ENCODE results near the gene PTPRE.

DNA sequence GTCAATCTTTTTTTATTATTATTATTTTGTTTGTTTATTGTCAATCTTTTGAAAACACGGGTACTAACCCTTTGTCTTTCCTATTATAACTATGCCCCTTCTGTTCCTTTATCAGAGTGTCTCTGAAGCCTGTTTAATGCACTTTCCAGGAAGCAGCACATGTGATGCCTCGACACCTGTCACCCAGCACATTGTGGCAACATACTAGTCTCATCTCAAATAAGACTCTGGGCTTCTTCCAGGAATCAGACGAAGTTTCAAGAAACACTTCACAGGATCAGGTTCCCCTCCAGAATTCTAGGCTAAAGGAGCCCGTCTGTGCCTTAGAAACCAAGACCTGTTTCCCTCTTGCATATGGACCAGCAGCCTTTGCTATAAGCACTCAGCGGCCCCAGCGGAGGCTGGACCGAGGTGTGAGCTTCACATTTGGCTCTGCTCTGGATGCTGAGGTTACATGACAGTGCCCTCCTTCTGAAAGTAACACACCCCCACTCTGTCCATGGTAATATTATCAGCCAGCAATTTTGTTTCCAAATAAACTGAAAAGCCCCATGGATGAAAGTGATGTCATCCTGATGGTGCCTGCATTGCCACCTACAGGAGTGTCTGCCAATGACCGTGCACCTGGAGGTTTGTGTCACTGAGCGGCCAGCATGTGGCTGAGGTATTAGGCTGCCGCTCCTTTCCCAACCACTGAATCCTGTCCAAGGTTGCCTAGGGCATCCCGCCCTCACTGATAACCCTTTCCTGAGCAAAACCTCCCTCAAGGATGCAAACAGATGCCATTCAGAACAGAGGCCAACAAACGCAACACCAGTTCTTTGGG is 181.2 kb downstream of the PTPRE start:
- TF ChIP-seq, protein P1, sequence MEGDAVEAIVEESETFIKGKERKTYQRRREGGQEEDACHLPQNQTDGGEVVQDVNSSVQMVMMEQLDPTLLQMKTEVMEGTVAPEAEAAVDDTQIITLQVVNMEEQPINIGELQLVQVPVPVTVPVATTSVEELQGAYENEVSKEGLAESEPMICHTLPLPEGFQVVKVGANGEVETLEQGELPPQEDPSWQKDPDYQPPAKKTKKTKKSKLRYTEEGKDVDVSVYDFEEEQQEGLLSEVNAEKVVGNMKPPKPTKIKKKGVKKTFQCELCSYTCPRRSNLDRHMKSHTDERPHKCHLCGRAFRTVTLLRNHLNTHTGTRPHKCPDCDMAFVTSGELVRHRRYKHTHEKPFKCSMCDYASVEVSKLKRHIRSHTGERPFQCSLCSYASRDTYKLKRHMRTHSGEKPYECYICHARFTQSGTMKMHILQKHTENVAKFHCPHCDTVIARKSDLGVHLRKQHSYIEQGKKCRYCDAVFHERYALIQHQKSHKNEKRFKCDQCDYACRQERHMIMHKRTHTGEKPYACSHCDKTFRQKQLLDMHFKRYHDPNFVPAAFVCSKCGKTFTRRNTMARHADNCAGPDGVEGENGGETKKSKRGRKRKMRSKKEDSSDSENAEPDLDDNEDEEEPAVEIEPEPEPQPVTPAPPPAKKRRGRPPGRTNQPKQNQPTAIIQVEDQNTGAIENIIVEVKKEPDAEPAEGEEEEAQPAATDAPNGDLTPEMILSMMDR (IDR thresholded peaks at IDR 0.05): no peak; the same call in 1 of the 2 replicates
- TF ChIP-seq NR1H2 (CRISPR knock-in tag; IDR thresholded peaks at IDR 0.05): no peak
